Measurements from ENCODE around the gene ABAT.

The ABAT gene

GRCh38 chr16:8674413-8675022 is at the start of gene ABAT:
Gene ABAT (plus strand): TSS chr16:8674617. CDS start chr16:8735740, 61,123 bp downstream.
- no peak for TF ChIP-seq CTCF (IDR thresholded peaks at IDR 0.05; ENCODE audit: control insufficient read depth, extremely low read depth, insufficient read depth)
- peak; percentile 33 for DNase-seq (ENCODE audit: low read depth)
- H3K4me3 ChIP-seq (ENCODE audit: low read depth, low read length) = peak within 1 kb of the TSS; percentile 73

- TF ChIP-seq CTCF (IDR thresholded peaks at IDR 0.05; ENCODE audit: control insufficient read depth, extremely low read depth, insufficient read depth) = no peak
- H3K4me3 ChIP-seq (ENCODE audit: low read depth, low read length) = no peak overlapping the region
- DNase-seq (ENCODE audit: low read depth) = no peak
These were observed 48.8 kb upstream of the ABAT start for GRCh38 chr16:8625491-8626087.

- H3K4me3 ChIP-seq (ENCODE audit: low read depth, low read length) = no peak overlapping the region
- TF ChIP-seq CTCF (IDR thresholded peaks at IDR 0.05; ENCODE audit: control insufficient read depth, extremely low read depth, insufficient read depth) = no peak
- no peak for DNase-seq (ENCODE audit: low read depth)
These were observed 47.5 kb upstream of the ABAT start for GRCh38 chr16:8626946-8627345.

- no peak overlapping the region for H3K4me3 ChIP-seq (ENCODE audit: low read depth, low read length)
- no peak for DNase-seq (ENCODE audit: low read depth)
- no peak for TF ChIP-seq CTCF (IDR thresholded peaks at IDR 0.05; ENCODE audit: control insufficient read depth, extremely low read depth, insufficient read depth)
These were observed 47.0 kb upstream of the ABAT start for GRCh38 chr16:8627456-8627855.

GRCh38 chr16:8628981-8629725 is 45.3 kb upstream of the ABAT start:
- H3K4me3 ChIP-seq (ENCODE audit: low read depth, low read length) = no peak overlapping the region
- DNase-seq (ENCODE audit: low read depth) = no peak

GRCh38 chr16:8630255-8630953 is 44.0 kb upstream of the ABAT start:
- no peak for DNase-seq (ENCODE audit: low read depth)
- no peak overlapping the region for H3K4me3 ChIP-seq (ENCODE audit: low read depth, low read length)
- TF ChIP-seq CTCF (IDR thresholded peaks at IDR 0.05; ENCODE audit: control insufficient read depth, extremely low read depth, insufficient read depth) = no peak

More at GRCh38 chr16:8628981-8629725, 45.3 kb upstream of the ABAT start:
- TF ChIP-seq CTCF (IDR thresholded peaks at IDR 0.05; ENCODE audit: control insufficient read depth, extremely low read depth, insufficient read depth) = no peak
